Measurements from ENCODE around the gene KCNJ4.

DNA sequence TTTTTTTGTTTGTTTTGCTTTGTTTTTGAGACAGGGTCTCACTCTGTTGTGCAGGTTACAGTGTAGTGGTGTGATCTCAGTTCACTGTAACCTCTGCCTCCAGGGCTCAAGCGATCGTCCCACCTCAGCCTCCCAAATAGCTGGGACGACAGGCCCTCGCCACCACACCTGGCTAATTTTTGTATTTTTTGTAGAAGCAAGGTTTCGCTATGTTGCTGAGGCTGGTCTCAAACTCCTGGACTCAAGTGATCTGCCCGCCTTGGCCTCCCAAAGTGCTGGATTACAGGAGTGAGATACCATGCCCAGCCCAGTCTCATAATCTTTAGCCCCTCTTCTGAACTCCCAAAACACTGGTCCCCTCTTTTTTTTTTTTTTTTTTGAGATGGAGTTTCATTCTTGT is 50.6 kb downstream of the KCNJ4 start:
- TF ChIP-seq POLR2A (IDR thresholded peaks at IDR 0.05) = no peak
- TF ChIP-seq, protein P1, sequence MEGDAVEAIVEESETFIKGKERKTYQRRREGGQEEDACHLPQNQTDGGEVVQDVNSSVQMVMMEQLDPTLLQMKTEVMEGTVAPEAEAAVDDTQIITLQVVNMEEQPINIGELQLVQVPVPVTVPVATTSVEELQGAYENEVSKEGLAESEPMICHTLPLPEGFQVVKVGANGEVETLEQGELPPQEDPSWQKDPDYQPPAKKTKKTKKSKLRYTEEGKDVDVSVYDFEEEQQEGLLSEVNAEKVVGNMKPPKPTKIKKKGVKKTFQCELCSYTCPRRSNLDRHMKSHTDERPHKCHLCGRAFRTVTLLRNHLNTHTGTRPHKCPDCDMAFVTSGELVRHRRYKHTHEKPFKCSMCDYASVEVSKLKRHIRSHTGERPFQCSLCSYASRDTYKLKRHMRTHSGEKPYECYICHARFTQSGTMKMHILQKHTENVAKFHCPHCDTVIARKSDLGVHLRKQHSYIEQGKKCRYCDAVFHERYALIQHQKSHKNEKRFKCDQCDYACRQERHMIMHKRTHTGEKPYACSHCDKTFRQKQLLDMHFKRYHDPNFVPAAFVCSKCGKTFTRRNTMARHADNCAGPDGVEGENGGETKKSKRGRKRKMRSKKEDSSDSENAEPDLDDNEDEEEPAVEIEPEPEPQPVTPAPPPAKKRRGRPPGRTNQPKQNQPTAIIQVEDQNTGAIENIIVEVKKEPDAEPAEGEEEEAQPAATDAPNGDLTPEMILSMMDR (IDR thresholded peaks at IDR 0.05) = no peak

Measured in tibial nerve (tissue), 3 donors.